Peyer's patch (tissue), 4 donors: ENCODE data around the gene BTAF1. TPM values are rescaled to one million over a fixed set of nuclear protein-coding genes. Genes with fewer than 3 reads are reported as not detected.
A peak's percentile ranks its signal among the peaks of the same experiment; 100 is the strongest.

Experiments
- DNase-seq, 3 donors: peaks; one replicate each; pipeline ENCODE4 v3.0.0-alpha.2; 2017 to 2019
- H3K27ac ChIP-seq, 4 donors: fragments of 200-600 bp; sonication (generic); one replicate each; pipeline ENCODE4 v1.5.1; 2016 to 2019
- H3K27me3 ChIP-seq, 2 donors: fragments of 200-600 bp; sonication (generic); one replicate each; pipeline ENCODE4 v1.5.1; 2019
- H3K36me3 ChIP-seq, 3 donors: fragments of 200-600 bp; sonication (generic); one replicate each; pipeline ENCODE4 v1.5.1; 2016 to 2019
- H3K4me1 ChIP-seq, 4 donors: fragments of 200-600 bp; sonication (generic); one replicate each; pipeline ENCODE4 v1.5.1; 2016 to 2019
- H3K4me3 ChIP-seq, 4 donors: fragments of 200-600 bp; sonication (generic); 1 replicate in 3 of 4; 2 replicates in 1 of 4; pipeline ENCODE4 v1.5.1; 2016 to 2019; ENCODE audit warnings: mild to moderate bottlenecking in 1 of 4
- H3K9me3 ChIP-seq, 4 donors: fragments of 200-600 bp; sonication (generic); one replicate each; pipeline ENCODE4 v1.5.1; 2016 to 2019; ENCODE audit warnings: mild to moderate bottlenecking in 1 of 4
- POLR2A ChIP-seq, 2 donors: fragments of 450-650 bp; IDR thresholded peaks; one replicate each; pipeline ENCODE4 v1.5.1; 2017; ENCODE audit warnings: antibody characterized with exemption in 2 of 2, mild to moderate bottlenecking in 2 of 2, moderate library complexity in 2 of 2
- total RNA-seq, 4 donors: library from RNA; depleted of rRNA; stranded (reverse); fragments of >200 nt; gene quantifications; one replicate each; pipeline ENCODE4 v1.1.0, GENCODE V29; 2016
- TF ChIP-seq, protein P1 (sequence below), 6 experiments: fragments of 450-650 bp in 4 of 6; fragments of 200-600 bp in 2 of 6; sonication (generic) in 1 of 6; IDR thresholded peaks; one replicate each; pipeline ENCODE4 v1.5.1; 2017 to 2019; ENCODE audit warnings: antibody characterized with exemption in 6 of 6, mild to moderate bottlenecking in 3 of 6, moderate library complexity in 1 of 6

Gene BTAF1
- total RNA-seq, 4 donors from 2014 or later, result 37.0 to 60.2 (median 45.4) TPM

GRCh38 chr10:91910467-91910866, 13.1 kb upstream of the BTAF1 start:
- H3K27me3 ChIP-seq, result no peaks in the 10 kb centered on the region
- H3K9me3 ChIP-seq, result no peaks in the 10 kb centered on the region
- no peak overlapping the region for H3K27ac ChIP-seq
- H3K4me3 ChIP-seq, result no peak overlapping the region
- H3K4me1 ChIP-seq, result no peaks in the 10 kb centered on the region
- TF ChIP-seq, protein P1, sequence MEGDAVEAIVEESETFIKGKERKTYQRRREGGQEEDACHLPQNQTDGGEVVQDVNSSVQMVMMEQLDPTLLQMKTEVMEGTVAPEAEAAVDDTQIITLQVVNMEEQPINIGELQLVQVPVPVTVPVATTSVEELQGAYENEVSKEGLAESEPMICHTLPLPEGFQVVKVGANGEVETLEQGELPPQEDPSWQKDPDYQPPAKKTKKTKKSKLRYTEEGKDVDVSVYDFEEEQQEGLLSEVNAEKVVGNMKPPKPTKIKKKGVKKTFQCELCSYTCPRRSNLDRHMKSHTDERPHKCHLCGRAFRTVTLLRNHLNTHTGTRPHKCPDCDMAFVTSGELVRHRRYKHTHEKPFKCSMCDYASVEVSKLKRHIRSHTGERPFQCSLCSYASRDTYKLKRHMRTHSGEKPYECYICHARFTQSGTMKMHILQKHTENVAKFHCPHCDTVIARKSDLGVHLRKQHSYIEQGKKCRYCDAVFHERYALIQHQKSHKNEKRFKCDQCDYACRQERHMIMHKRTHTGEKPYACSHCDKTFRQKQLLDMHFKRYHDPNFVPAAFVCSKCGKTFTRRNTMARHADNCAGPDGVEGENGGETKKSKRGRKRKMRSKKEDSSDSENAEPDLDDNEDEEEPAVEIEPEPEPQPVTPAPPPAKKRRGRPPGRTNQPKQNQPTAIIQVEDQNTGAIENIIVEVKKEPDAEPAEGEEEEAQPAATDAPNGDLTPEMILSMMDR (IDR thresholded peaks at IDR 0.05), result no peak
- no peak for TF ChIP-seq POLR2A (IDR thresholded peaks at IDR 0.05)
- no peak for DNase-seq
- no peaks in the 10 kb centered on the region for H3K36me3 ChIP-seq

DNA sequence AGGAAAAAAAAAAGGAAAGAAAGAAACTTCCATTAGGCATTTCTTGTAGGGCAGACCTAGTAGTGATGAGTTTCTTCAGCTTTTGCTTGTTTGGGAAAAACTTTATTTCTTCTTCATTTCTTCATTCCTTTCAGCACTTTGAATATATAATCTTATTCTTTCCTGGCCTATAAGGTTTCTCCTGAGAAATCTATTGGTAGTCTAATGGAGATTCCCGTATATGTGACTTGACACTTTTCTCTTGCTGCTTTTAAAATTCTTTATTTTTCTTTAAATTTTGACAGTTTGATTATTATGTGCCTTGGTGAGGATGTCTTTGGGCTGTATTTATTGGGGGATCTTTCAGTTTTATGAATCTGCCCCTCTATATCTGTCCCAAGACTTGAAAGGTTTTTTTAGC, 3.9 kb upstream of the BTAF1 start:
- Histone ChIP-seq H3K9me3 (peaks cover 0 to 4% (median 0%) of the 10 kb centered on the region in 4 donors), H3K27me3 (no peaks in the 10 kb centered on the region), H3K4me3 (no peak overlapping the region), H3K36me3 (no peaks in the 10 kb centered on the region), H3K27ac (no peak overlapping the region), H3K4me1 (peaks cover 0 to 1% (median under 1%) of the 10 kb centered on the region in 4 donors)
- DNase-seq, result no peak
- TF ChIP-seq, protein P1 (IDR thresholded peaks at IDR 0.05), result no peak
- TF ChIP-seq POLR2A (IDR thresholded peaks at IDR 0.05), result no peak

DNA sequence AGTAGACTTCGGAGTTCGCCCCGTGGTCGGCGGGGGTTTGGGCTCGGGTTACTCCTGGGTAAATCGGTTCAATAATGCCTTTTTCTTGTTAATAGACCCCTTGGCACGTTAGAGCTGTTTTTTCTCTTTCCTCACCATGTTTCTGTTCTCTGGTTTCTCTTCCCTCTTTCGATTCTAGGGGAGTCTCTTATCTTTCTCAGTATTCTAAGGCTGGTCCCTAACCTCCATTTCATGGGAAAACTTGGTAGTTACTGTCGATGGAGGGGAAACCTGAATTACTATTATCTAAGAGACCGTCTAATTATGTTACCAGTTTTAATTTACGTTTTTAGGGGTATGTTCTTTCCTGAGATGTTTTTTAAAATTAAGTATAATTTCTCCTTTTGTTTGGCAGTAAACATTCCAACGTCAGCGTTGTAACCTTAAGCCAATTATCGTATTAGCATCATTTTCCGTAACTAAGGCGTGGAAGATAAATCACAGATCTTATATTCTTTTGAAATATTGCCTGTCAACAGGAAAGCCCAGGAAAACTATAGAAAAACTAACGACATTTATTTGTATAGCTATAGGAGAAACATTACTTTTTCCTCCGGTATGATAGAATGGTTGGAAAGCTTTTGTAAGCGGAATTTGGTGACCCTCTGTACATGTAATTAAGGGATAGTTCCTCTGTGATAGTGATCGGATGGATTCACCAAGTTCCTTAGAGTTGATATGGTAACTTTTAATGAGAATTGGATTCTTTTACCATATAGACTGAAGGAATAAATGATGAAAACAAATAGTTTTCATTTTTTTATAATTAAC, 847 bp downstream of the BTAF1 start:
- Histone ChIP-seq H3K4me3 (peak overlapping the region; percentile 64 to 92 (median 80)), H3K27ac (peak overlapping the region; percentile 93 to 99 (median 94)), H3K27me3 (no peaks in the 10 kb centered on the region), H3K4me1 (peaks cover 0 to 17% (median 3%) of the 10 kb centered on the region in 4 donors), H3K9me3 (peaks cover 0 to under 1% (median 0%) of the 10 kb centered on the region in 4 donors), H3K36me3 (no peaks in the 10 kb centered on the region)
- TF ChIP-seq, protein P1 (IDR thresholded peaks at IDR 0.05), result no peak
- DNase-seq, result no peak

GRCh38 chr10:91925022-91925320, 1.4 kb downstream of the BTAF1 start:
- H3K4me3 ChIP-seq, result peak overlapping the region in 3 of 4 donors; percentile 68 to 92 (median 92)

DNA sequence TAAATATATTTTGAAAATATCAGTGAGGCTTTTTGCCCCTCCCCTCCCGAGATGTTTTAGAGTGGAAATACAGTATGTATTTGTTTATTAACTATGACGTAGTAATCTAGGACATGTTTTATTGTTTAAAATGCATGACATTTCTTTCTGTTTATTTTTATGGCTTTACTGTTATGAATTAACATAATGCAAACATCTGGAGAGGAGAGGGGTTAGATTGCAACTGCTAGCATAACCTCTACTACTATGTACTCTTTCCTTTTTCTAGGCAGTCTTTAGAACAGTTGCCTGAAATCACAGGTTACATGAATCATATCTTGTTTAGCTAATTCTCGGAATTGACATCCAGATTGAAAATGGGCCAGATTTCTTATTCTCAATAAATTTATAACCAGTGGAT, 7.4 kb downstream of the BTAF1 start:
- Histone ChIP-seq H3K27me3 (no peaks in the 10 kb centered on the region), H3K36me3 (peaks cover 0 to 16% (median 0%) of the 10 kb centered on the region in 3 donors), H3K4me1 (peaks cover 0 to 13% (median 4%) of the 10 kb centered on the region in 4 donors), H3K9me3 (no peaks in the 10 kb centered on the region), H3K4me3 (no peak overlapping the region), H3K27ac (no peak overlapping the region)
- DNase-seq, result no peak
- TF ChIP-seq, protein P1 (IDR thresholded peaks at IDR 0.05), result no peak

More at GRCh38 chr10:91925022-91925320, 1.4 kb downstream of the BTAF1 start:
- no peak for DNase-seq
- Histone ChIP-seq H3K36me3 (no peaks in the 10 kb centered on the region), H3K4me1 (peaks cover 0 to 17% (median 3%) of the 10 kb centered on the region in 4 donors), H3K9me3 (no peaks in the 10 kb centered on the region), H3K27me3 (no peaks in the 10 kb centered on the region), H3K27ac (peak overlapping the region in 1 of 4 donors; percentile 99)
- TF ChIP-seq, protein P1 (IDR thresholded peaks at IDR 0.05), result no peak
- no peak for TF ChIP-seq POLR2A (IDR thresholded peaks at IDR 0.05)
